ENCODE data around the gene NR2F1-AS1.
A peak's percentile ranks its signal among the peaks of the same experiment; 100 is the strongest.
"Not testable (repeated sequence)": the region's sequence is repeated elsewhere in the genome, so short reads cannot be mapped to it uniquely, and the experiment has no call there.

Gene NR2F1-AS1

GRCh38 chr5:93461756-93462155 is 119.3 kb downstream of the NR2F1-AS1 start:
- Mint-ChIP-seq H3K4me3 (no peak overlapping the region), H3K9me3 (peaks cover 47% of the 10 kb centered on the region), H3K27ac (no peak overlapping the region), H3K4me1 (no peaks in the 10 kb centered on the region), H3K36me3 (ENCODE audit: low read depth) (peaks cover 80% of the 10 kb centered on the region), H3K27me3 (ENCODE audit: low read depth) (peaks cover 3% of the 10 kb centered on the region)
- TF ChIP-seq, protein P1, sequence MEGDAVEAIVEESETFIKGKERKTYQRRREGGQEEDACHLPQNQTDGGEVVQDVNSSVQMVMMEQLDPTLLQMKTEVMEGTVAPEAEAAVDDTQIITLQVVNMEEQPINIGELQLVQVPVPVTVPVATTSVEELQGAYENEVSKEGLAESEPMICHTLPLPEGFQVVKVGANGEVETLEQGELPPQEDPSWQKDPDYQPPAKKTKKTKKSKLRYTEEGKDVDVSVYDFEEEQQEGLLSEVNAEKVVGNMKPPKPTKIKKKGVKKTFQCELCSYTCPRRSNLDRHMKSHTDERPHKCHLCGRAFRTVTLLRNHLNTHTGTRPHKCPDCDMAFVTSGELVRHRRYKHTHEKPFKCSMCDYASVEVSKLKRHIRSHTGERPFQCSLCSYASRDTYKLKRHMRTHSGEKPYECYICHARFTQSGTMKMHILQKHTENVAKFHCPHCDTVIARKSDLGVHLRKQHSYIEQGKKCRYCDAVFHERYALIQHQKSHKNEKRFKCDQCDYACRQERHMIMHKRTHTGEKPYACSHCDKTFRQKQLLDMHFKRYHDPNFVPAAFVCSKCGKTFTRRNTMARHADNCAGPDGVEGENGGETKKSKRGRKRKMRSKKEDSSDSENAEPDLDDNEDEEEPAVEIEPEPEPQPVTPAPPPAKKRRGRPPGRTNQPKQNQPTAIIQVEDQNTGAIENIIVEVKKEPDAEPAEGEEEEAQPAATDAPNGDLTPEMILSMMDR (IDR thresholded peaks at IDR 0.05; ENCODE audit: unreplicated experiment in 3 of 3): no peak

- Mint-ChIP-seq H3K9me3 (peaks cover 42% of the 10 kb centered on the region), H3K36me3 (ENCODE audit: low read depth) (peaks cover 76% of the 10 kb centered on the region), H3K27me3 (ENCODE audit: low read depth) (no peaks in the 10 kb centered on the region), H3K27ac (no peak overlapping the region), H3K4me1 (no peaks in the 10 kb centered on the region), H3K4me3 (no peak overlapping the region)
- TF ChIP-seq, protein P1 (IDR thresholded peaks at IDR 0.05; ENCODE audit: unreplicated experiment in 3 of 3): no peak
These were observed 120.7 kb downstream of the NR2F1-AS1 start for GRCh38 chr5:93460286-93460685.

GRCh38 chr5:93456796-93457195 is 124.2 kb downstream of the NR2F1-AS1 start:
- not testable (repeated sequence) for H3K4me3 Mint-ChIP-seq; H3K27ac Mint-ChIP-seq; H3K27me3 Mint-ChIP-seq (ENCODE audit: low read depth); H3K4me1 Mint-ChIP-seq
- Mint-ChIP-seq H3K9me3 (peaks cover 16% of the 10 kb centered on the region), H3K36me3 (ENCODE audit: low read depth) (peaks cover 57% of the 10 kb centered on the region)

DNA sequence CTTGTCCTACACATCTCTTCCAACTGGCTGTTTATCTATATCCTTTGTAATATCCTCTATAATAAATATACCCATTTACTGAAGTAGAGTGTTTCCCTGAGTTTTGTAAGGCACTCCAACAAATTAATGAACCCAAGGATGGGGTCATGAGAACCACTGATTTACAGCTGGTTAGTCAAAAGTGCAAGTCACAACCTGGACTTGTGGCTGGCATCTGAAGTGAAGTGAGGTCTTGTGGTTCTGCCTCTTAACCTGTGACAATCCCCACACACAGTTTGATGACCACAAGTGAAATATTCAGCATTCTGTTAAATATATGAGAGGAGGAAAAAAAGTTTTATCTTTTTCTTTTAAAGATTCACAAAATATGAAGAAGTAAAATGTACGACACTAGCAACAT is 126.1 kb downstream of the NR2F1-AS1 start:
- Mint-ChIP-seq H3K27me3 (ENCODE audit: low read depth) (no peaks in the 10 kb centered on the region), H3K4me3 (no peak overlapping the region), H3K4me1 (no peaks in the 10 kb centered on the region), H3K36me3 (ENCODE audit: low read depth) (peaks cover 53% of the 10 kb centered on the region), H3K9me3 (peaks cover 3% of the 10 kb centered on the region), H3K27ac (no peak overlapping the region)
- TF ChIP-seq, protein P1 (IDR thresholded peaks at IDR 0.05; ENCODE audit: unreplicated experiment in 3 of 3): no peak

GRCh38 chr5:93452255-93452654 is 128.8 kb downstream of the NR2F1-AS1 start:
- TF ChIP-seq, protein P1 (IDR thresholded peaks at IDR 0.05; ENCODE audit: unreplicated experiment in 3 of 3): no peak
- Mint-ChIP-seq H3K27ac (peak overlapping the region; percentile 49 to 81 (median 77)), H3K27me3 (ENCODE audit: low read depth) (no peaks in the 10 kb centered on the region), H3K4me3 (no peak overlapping the region), H3K9me3 (peaks cover 6% of the 10 kb centered on the region), H3K4me1 (no peaks in the 10 kb centered on the region), H3K36me3 (ENCODE audit: low read depth) (peaks cover 53% of the 10 kb centered on the region)

DNA sequence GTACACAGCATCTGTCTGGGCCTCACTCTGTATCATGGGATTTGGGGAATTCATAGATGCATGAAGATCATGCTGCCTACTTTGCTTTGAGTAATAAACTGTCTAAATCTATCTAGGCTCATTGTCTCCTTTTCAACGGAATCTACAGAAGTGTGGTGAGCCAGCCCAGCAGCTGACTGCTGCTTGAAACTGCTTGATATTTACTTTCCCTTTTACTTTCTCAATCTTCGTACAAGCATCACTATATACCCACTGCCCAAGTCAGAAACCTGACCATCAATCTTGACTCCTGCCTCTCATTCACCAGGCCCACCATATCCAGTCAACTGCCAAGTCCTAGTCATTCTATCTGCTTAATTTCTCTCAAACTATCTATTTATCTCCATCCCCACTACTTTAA is 142.9 kb downstream of the NR2F1-AS1 start:
- no peak overlapping the region for H3K4me3 Mint-ChIP-seq
- no peaks in the 10 kb centered on the region for H3K4me1 Mint-ChIP-seq
- TF ChIP-seq, protein P1 (IDR thresholded peaks at IDR 0.05; ENCODE audit: unreplicated experiment in 3 of 3): no peak
- peaks cover 59% of the 10 kb centered on the region for H3K36me3 Mint-ChIP-seq (ENCODE audit: low read depth)
- H3K9me3 Mint-ChIP-seq: peaks cover 11% of the 10 kb centered on the region
- no peak overlapping the region for H3K27ac Mint-ChIP-seq
- H3K27me3 Mint-ChIP-seq (ENCODE audit: low read depth): no peaks in the 10 kb centered on the region
